Measurements from ENCODE around the gene NFATC2IP. TPM values are rescaled to one million over a fixed set of nuclear protein-coding genes. Genes with fewer than 3 reads are reported as not detected.
A peak's percentile ranks its signal among the peaks of the same experiment; 100 is the strongest.

NFATC2IP gene
- total and polyA plus RNA-seq, 5 donors from 2014 or later: 22.9 to 96.2 (median 25.2) TPM

DNA sequence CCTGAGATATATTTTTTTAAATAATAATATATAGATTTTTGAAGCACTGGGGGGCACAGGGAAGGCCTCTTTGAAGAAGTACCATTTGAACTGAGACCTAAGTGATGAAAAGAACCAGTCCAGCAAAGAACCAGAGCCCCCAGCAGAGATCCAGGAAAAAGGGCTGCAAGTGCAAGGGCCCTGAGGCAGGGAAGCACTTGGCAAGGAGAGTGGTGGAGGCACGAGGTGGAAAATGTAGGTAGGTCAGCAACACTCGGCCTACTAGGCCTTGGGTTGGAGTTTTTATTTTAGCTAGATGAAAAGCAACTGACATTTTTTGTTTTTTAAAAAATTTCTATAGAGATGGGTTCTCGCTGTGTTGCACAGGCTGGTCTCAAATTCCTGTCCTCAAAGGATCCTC lies 20.5 kb upstream of the NFATC2IP start:
- no peaks in the 10 kb centered on the region for H3K9me3 Mint-ChIP-seq
- H3K27me3 ChIP-seq (ENCODE audit: control insufficient read depth, insufficient read depth, low read length): no peaks in the 10 kb centered on the region
- H3K4me3 Mint-ChIP-seq: peak overlapping the region in 1 of 4 donors; percentile 83
- H3K4me1 Mint-ChIP-seq: peaks cover 0 to 21% (median 13%) of the 10 kb centered on the region in 4 donors
- no peak overlapping the region for H3K27ac ChIP-seq (ENCODE audit: insufficient read depth, low read length, poor library complexity, severe bottlenecking)
- H3K9me3 ChIP-seq (ENCODE audit: control insufficient read depth in 2 of 2, low read length in 2 of 2): no peaks in the 10 kb centered on the region
- peaks cover 5% of the 10 kb centered on the region for H3K4me1 ChIP-seq (ENCODE audit: control insufficient read depth, insufficient read depth, low read length, poor library complexity, severe bottlenecking)
- no peak for ATAC-seq (ENCODE audit: low read depth in 2 of 2)
- H3K4me3 ChIP-seq (ENCODE audit: low read depth, low read length): no peak overlapping the region
- no peaks in the 10 kb centered on the region for H3K36me3 Mint-ChIP-seq
- H3K27ac Mint-ChIP-seq: peak overlapping the region in 2 of 3 donors; percentile 59 to 85
- DNase-seq: no peak
- no peaks in the 10 kb centered on the region for H3K27me3 Mint-ChIP-seq
- H3K36me3 ChIP-seq (ENCODE audit: control insufficient read depth, insufficient read depth, low read length): no peaks in the 10 kb centered on the region

DNA sequence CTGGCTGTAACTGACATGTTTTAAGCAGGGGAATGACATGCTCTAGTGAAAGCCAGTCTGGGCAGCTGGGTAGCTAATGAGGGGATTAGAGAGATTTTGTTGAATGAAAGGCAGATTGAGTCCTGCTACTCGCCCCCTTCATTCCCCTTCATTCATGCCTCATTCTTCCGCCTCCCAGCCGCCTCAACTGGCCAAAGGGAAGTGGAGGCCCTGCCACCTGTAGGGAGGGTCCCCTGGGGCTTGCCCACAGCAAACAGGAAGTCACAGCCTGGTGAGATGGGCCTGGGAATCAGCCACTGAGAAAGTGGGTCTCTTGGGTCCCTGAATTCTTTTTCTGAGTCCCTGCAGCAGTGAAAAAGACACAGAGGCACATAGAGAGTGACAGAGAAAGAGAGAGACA lies 20.1 kb upstream of the NFATC2IP start:
- no peak for DNase-seq
- no peaks in the 10 kb centered on the region for H3K27me3 Mint-ChIP-seq
- H3K9me3 ChIP-seq (ENCODE audit: control insufficient read depth in 2 of 2, low read length in 2 of 2): no peaks in the 10 kb centered on the region
- peak; percentile 17 to 36 for ATAC-seq (ENCODE audit: low read depth in 2 of 2)
- peak overlapping the region in 2 of 4 donors; percentile 21 to 42 for H3K4me3 Mint-ChIP-seq
- no peaks in the 10 kb centered on the region for H3K27me3 ChIP-seq (ENCODE audit: control insufficient read depth, insufficient read depth, low read length)
- no peaks in the 10 kb centered on the region for H3K36me3 Mint-ChIP-seq
- no peaks in the 10 kb centered on the region for H3K36me3 ChIP-seq (ENCODE audit: control insufficient read depth, insufficient read depth, low read length)
- no peaks in the 10 kb centered on the region for H3K9me3 Mint-ChIP-seq
- peaks cover 4% of the 10 kb centered on the region for H3K4me1 ChIP-seq (ENCODE audit: control insufficient read depth, insufficient read depth, low read length, poor library complexity, severe bottlenecking)
- peaks cover 0 to 21% (median 13%) of the 10 kb centered on the region in 4 donors for H3K4me1 Mint-ChIP-seq
- no peak overlapping the region for H3K27ac ChIP-seq (ENCODE audit: insufficient read depth, low read length, poor library complexity, severe bottlenecking)
- H3K4me3 ChIP-seq (ENCODE audit: low read depth, low read length): no peak overlapping the region
- H3K27ac Mint-ChIP-seq: peak overlapping the region in 2 of 3 donors; percentile 84 to 85

DNA sequence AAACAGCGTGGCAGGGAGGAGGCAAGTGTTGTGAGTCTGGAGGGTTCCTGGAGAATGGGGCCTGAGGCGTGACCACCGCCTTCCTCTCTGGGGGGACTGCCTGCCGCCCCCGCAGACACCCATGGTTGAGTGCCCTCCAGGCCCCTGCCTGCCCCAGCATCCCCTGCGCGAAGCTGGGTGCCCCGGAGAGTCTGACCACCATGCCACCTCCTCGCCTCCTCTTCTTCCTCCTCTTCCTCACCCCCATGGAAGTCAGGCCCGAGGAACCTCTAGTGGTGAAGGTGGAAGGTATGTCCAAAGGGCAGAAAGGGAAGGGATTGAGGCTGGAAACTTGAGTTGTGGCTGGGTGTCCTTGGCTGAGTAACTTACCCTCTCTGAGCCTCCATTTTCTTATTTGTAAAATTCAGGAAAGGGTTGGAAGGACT lies 18.9 kb upstream of the NFATC2IP start, which contains the start of gene CD19:
Gene CD19, plus strand, starts transcription at position 171 of the 425 bp plus-strand sequence. Its CDS starts 30 bp downstream, at position 201.
- H3K4me3 Mint-ChIP-seq: peak within 1 kb of the TSS in 2 of 4 donors; percentile 21 to 42
- H3K27me3 Mint-ChIP-seq: peaks cover 10% of the 10 kb centered on the region
- DNase-seq: no peak
- H3K36me3 Mint-ChIP-seq: no peaks in the 10 kb centered on the region
- Histone ChIP-seq H3K4me1 (ENCODE audit: control insufficient read depth, insufficient read depth, low read length, poor library complexity, severe bottlenecking) (peaks cover 8% of the 10 kb centered on the region), H3K9me3 (ENCODE audit: control insufficient read depth in 2 of 2, low read length in 2 of 2) (no peaks in the 10 kb centered on the region), H3K36me3 (ENCODE audit: control insufficient read depth, insufficient read depth, low read length) (no peaks in the 10 kb centered on the region), H3K27ac (ENCODE audit: insufficient read depth, low read length, poor library complexity, severe bottlenecking) (no peak within 1 kb of the TSS), H3K27me3 (ENCODE audit: control insufficient read depth, insufficient read depth, low read length) (no peaks in the 10 kb centered on the region), H3K4me3 (ENCODE audit: low read depth, low read length) (no peak within 1 kb of the TSS)
- H3K4me1 Mint-ChIP-seq: peaks cover 0 to 26% (median 15%) of the 10 kb centered on the region in 4 donors
- no peaks in the 10 kb centered on the region for H3K9me3 Mint-ChIP-seq
- ATAC-seq (ENCODE audit: low read depth in 2 of 2): no peak
- peak within 1 kb of the TSS in 2 of 3 donors; percentile 84 to 85 for H3K27ac Mint-ChIP-seq

DNA sequence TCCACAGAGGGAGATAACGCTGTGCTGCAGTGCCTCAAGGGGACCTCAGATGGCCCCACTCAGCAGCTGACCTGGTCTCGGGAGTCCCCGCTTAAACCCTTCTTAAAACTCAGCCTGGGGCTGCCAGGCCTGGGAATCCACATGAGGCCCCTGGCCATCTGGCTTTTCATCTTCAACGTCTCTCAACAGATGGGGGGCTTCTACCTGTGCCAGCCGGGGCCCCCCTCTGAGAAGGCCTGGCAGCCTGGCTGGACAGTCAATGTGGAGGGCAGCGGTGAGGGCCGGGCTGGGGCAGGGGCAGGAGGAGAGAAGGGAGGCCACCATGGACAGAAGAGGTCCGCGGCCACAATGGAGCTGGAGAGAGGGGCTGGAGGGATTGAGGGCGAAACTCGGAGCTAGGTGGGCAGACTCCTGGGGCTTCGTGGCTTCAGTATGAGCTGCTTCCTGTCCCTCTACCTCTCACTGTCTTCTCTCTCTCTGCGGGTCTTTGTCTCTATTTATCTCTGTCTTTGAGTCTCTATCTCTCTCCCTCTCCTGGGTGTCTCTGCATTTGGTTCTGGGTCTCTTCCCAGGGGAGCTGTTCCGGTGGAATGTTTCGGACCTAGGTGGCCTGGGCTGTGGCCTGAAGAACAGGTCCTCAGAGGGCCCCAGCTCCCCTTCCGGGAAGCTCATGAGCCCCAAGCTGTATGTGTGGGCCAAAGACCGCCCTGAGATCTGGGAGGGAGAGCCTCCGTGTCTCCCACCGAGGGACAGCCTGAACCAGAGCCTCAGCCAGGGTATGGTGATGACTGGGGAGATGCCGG lies 18.2 kb upstream of the NFATC2IP start:
- H3K9me3 ChIP-seq (ENCODE audit: control insufficient read depth in 2 of 2, low read length in 2 of 2): no peaks in the 10 kb centered on the region
- Mint-ChIP-seq H3K4me1 (peaks cover 0 to 27% (median 15%) of the 10 kb centered on the region in 4 donors), H3K36me3 (no peaks in the 10 kb centered on the region), H3K27me3 (peaks cover 10% of the 10 kb centered on the region), H3K9me3 (no peaks in the 10 kb centered on the region), H3K27ac (no peak overlapping the region), H3K4me3 (no peak overlapping the region)
- DNase-seq (no peak), ATAC-seq (ENCODE audit: low read depth in 2 of 2) (no peak)
- no peak overlapping the region for H3K4me3 ChIP-seq (ENCODE audit: low read depth, low read length)
- no peak overlapping the region for H3K27ac ChIP-seq (ENCODE audit: insufficient read depth, low read length, poor library complexity, severe bottlenecking)
- peaks cover 9% of the 10 kb centered on the region for H3K4me1 ChIP-seq (ENCODE audit: control insufficient read depth, insufficient read depth, low read length, poor library complexity, severe bottlenecking)
- H3K27me3 ChIP-seq (ENCODE audit: control insufficient read depth, insufficient read depth, low read length): no peaks in the 10 kb centered on the region
- H3K36me3 ChIP-seq (ENCODE audit: control insufficient read depth, insufficient read depth, low read length): no peaks in the 10 kb centered on the region

DNA sequence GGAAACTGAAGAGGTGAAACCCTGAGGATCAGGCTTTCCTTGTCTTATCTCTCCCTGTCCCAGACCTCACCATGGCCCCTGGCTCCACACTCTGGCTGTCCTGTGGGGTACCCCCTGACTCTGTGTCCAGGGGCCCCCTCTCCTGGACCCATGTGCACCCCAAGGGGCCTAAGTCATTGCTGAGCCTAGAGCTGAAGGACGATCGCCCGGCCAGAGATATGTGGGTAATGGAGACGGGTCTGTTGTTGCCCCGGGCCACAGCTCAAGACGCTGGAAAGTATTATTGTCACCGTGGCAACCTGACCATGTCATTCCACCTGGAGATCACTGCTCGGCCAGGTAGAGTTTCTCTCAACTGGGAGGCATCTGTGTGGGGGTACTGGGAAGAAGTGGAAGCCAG lies 17.6 kb upstream of the NFATC2IP start:
- H3K27ac Mint-ChIP-seq: no peak overlapping the region
- Histone ChIP-seq H3K36me3 (ENCODE audit: control insufficient read depth, insufficient read depth, low read length) (no peaks in the 10 kb centered on the region), H3K4me1 (ENCODE audit: control insufficient read depth, insufficient read depth, low read length, poor library complexity, severe bottlenecking) (peaks cover 9% of the 10 kb centered on the region), H3K4me3 (ENCODE audit: low read depth, low read length) (no peak overlapping the region), H3K9me3 (ENCODE audit: control insufficient read depth in 2 of 2, low read length in 2 of 2) (no peaks in the 10 kb centered on the region), H3K27ac (ENCODE audit: insufficient read depth, low read length, poor library complexity, severe bottlenecking) (no peak overlapping the region), H3K27me3 (ENCODE audit: control insufficient read depth, insufficient read depth, low read length) (no peaks in the 10 kb centered on the region)
- H3K27me3 Mint-ChIP-seq: peaks cover 13% of the 10 kb centered on the region
- H3K9me3 Mint-ChIP-seq: no peaks in the 10 kb centered on the region
- ATAC-seq (ENCODE audit: low read depth in 2 of 2) (no peak), DNase-seq (no peak)
- no peaks in the 10 kb centered on the region for H3K36me3 Mint-ChIP-seq
- no peak overlapping the region for H3K4me3 Mint-ChIP-seq
- peaks cover 0 to 29% (median 13%) of the 10 kb centered on the region in 4 donors for H3K4me1 Mint-ChIP-seq

DNA sequence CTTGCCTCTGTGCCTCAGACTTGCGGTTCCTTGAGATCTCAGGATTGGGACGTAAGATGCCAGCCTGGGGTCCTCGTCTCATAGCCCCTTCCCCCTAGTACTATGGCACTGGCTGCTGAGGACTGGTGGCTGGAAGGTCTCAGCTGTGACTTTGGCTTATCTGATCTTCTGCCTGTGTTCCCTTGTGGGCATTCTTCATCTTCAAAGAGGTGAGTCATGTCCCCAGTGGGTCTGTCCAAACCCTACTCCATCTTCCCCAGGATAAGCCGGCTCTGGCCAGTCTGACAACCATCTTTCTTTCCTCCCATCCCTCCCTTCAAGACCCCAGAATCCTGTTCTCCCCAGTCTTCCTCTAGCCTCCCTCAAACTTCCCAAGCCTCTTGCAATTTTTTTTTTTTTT lies 15.4 kb upstream of the NFATC2IP start:
- ATAC-seq (ENCODE audit: low read depth in 2 of 2) (no peak), DNase-seq (no peak)
- H3K27ac ChIP-seq (ENCODE audit: insufficient read depth, low read length, poor library complexity, severe bottlenecking): no peak overlapping the region
- no peaks in the 10 kb centered on the region for H3K36me3 ChIP-seq (ENCODE audit: control insufficient read depth, insufficient read depth, low read length)
- H3K27me3 ChIP-seq (ENCODE audit: control insufficient read depth, insufficient read depth, low read length): no peaks in the 10 kb centered on the region
- no peak overlapping the region for H3K4me3 ChIP-seq (ENCODE audit: low read depth, low read length)
- peaks cover 20% of the 10 kb centered on the region for H3K27me3 Mint-ChIP-seq
- no peaks in the 10 kb centered on the region for H3K9me3 ChIP-seq (ENCODE audit: control insufficient read depth in 2 of 2, low read length in 2 of 2)
- H3K4me1 Mint-ChIP-seq: peaks cover 0 to 28% (median 15%) of the 10 kb centered on the region in 4 donors
- peak overlapping the region in 2 of 4 donors; percentile 22 to 31 for H3K4me3 Mint-ChIP-seq
- H3K27ac Mint-ChIP-seq: peak overlapping the region; percentile 5 to 52 (median 37)
- peaks cover 9% of the 10 kb centered on the region for H3K4me1 ChIP-seq (ENCODE audit: control insufficient read depth, insufficient read depth, low read length, poor library complexity, severe bottlenecking)
- H3K9me3 Mint-ChIP-seq: no peaks in the 10 kb centered on the region
- H3K36me3 Mint-ChIP-seq: no peaks in the 10 kb centered on the region

DNA sequence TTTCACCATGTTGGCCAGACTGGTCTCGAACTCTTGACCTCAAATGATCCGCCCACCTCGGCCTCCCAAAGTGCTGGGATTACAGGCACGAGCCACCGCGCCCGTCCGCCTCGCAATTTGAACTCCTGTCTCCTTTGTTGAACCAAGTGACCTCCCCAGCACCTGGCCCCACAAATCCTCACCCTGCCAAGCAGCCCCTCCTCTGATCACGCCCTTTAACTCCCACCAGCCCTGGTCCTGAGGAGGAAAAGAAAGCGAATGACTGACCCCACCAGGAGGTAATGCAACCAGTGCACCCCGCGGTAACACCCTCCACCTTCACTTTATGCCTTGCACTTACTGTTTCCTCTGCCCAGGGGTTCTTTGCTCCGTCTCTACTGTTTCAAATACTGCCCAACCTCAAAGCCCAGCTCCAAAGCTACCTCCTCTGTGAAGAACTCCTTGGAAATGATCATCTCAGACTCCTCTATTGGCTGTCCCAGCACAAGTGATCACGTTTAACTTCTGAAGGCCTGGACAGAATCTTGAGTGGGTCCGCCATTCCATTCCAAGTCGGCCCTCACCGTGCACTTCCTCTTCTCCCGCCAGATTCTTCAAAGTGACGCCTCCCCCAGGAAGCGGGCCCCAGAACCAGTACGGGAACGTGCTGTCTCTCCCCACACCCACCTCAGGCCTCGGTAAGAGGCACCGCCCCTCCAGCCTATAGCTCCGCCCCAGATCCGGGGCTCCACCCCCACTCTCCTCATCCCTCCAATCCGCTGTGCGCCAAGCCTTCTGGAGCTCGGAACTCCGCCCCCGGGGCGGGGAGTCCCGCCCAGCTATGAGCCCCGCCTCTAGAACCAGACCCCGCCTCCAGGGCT lies 14.6 kb upstream of the NFATC2IP start:
- Histone ChIP-seq H3K36me3 (ENCODE audit: control insufficient read depth, insufficient read depth, low read length) (no peaks in the 10 kb centered on the region), H3K27ac (ENCODE audit: insufficient read depth, low read length, poor library complexity, severe bottlenecking) (no peak overlapping the region)

More for the DNA sequence above, 14.6 kb upstream of the NFATC2IP start:
- Mint-ChIP-seq H3K36me3 (no peaks in the 10 kb centered on the region), H3K4me3 (peak overlapping the region; percentile 31 to 85 (median 70)), H3K4me1 (peaks cover 0 to 22% (median 14%) of the 10 kb centered on the region in 4 donors), H3K27ac (peak overlapping the region; percentile 43 to 93 (median 52)), H3K27me3 (peaks cover 22% of the 10 kb centered on the region), H3K9me3 (no peaks in the 10 kb centered on the region)
- ATAC-seq (ENCODE audit: low read depth in 2 of 2) (peak; percentile 95 to 97), DNase-seq (peak; percentile 75 to 87 (median 81))
- Histone ChIP-seq H3K27me3 (ENCODE audit: control insufficient read depth, insufficient read depth, low read length) (no peaks in the 10 kb centered on the region), H3K4me1 (ENCODE audit: control insufficient read depth, insufficient read depth, low read length, poor library complexity, severe bottlenecking) (peaks cover 9% of the 10 kb centered on the region), H3K4me3 (ENCODE audit: low read depth, low read length) (peak overlapping the region; percentile 55), H3K9me3 (ENCODE audit: control insufficient read depth in 2 of 2, low read length in 2 of 2) (no peaks in the 10 kb centered on the region)

All from CD4-positive, CD25-positive, alpha-beta regulatory T cell (primary cell).